CD4-positive, alpha-beta T cell treated with Interleukin-21 for 1 hour (primary cell): Measurements from ENCODE around the gene C11orf58.

Source experiments
- DNase-seq: peaks from one replicate; pipeline ENCODE4 v3.0.0-alpha.2; 2020

C11orf58 gene

DNA sequence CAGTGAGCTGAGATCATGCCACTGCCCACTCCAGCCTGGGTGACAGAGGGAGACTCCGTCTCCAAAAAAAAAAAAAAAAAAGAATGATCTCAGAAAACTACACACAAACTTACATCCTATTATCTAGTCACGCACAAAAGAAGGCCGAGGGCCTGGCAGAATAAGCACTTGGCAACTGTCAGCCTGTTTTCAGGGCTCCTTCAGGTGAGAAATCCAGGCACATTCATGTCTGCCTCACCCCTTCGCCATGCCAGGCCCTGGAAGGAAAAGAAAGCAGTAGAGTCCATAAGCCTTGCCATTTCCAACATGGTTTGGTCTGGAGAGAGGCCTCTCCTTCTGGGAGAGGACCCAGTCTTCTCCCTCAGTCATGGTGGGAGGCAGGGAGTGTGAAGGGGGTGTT lies 30.9 kb downstream of the C11orf58 start:
- DNase-seq, result no peak

DNA sequence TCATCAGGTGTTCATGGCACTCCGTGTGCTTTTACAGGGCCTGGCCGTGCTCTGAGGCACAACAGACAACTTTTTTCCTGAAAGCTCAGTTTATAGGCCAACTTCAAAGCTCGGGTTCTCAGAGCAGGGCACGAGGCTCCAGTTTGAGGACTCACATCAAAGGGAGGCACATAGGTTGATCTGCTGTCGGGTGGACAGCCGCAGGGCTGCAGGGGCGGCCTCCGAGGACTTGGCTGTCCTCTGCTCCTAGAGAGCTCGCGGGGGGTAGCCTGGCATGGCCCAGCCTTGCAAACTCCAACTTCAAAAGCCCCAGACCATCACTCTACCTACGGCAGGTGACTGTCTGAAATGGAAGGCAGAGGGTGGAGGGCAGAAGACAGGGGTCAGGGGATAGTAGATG lies 31.6 kb downstream of the C11orf58 start:
- DNase-seq, result no peak

DNA sequence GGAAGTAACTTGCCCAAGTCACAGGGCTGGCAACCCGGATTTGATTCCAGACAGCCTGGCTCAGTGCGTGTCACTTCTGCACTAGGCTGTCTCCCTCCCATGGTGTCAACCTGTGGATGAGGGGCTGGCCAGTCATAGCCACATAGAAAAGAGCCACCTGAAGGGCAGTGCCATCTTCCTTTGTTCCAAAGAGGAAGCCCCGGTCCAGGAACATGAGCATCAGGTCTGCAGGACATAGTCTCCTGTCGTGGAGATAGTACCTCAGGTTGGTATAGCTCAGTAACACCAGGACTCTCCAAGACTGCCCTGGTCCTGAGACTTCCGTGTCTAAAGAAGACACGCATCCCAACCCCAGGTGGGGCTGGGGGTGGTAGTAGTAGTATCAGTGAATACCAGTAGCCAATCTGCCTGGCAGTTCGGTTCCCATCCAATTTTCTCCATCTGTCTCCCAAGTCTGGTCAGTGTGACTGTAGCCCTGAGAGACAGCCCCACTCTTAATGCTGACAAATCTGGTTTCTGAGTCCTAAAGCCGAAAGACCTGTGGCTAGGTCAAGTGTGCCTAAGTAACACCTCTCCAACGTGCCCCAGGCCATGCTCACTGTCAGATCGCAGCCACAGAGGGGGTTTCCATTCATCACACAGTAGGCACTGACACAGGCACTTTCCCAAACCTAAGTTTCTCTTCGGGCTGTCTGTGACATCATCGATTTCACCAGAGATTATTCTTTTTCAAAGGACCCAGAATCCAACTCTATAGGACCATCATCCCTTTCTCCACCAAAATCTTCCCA lies 33.1 kb downstream of the C11orf58 start:
- DNase-seq, result no peak

DNA sequence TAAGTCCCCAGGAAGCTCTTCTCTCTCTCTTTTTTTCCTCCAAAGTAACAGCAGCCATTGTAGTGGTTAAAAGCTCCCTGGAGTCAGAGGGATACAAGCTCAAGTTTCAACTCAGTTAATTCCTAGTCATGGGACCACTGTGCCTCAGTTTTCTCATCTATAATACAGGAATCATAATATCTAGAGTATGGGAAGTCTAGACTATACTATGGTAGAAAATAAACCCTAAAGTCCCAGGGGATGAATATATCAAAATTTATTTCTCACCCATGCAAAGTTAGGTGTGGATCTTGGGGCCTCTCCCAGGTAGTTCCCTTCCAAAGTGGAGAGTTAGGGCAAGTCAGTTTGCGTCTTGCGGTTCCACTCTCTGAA lies 33.7 kb downstream of the C11orf58 start:
- no peak for DNase-seq

DNA sequence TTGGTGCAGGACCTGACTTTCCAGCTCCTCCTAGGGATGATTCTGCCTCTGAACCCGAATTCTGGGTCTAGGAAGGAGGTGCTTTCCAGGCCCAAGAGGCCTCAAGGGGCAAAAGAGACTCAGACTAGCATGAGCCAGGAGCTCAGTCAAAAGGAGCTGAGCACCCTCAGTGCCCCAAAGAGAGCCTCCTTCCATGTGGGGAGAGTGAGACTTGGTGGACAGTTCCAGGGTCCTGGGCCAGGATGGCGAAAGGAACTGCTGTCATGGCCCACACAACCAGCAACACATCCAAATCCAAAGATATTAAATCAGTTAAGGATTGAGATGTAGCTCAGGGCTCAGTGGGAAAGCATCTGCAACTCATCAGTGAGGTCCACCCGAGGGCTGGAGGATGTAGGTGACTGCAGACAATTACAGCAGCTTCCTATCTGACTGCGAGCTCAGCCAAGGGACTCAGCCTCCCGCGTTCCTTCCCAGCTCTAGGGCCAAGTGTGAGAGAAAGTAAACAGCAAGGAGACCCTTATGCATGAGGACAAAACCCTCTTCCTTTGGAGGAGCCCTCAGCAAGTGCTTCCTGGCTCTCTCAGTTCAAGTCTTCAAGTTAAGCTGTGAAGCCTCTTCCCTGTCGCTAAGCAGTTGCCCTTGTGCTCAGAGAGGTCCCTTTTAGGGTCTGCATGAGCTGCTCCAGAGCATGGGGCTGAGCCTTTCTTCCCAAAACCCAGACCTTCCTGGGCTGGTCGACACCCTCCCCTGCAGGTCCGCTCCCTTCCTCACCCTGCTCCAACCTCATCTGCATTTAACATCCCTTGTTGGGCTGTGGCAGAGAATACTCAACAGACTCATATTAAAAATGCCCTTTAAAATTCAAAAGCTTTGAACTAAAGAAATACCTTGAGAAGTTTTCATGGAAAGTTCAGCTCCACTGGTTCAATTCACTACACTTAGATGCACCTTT lies 35.8 kb downstream of the C11orf58 start:
- DNase-seq, result no peak

DNA sequence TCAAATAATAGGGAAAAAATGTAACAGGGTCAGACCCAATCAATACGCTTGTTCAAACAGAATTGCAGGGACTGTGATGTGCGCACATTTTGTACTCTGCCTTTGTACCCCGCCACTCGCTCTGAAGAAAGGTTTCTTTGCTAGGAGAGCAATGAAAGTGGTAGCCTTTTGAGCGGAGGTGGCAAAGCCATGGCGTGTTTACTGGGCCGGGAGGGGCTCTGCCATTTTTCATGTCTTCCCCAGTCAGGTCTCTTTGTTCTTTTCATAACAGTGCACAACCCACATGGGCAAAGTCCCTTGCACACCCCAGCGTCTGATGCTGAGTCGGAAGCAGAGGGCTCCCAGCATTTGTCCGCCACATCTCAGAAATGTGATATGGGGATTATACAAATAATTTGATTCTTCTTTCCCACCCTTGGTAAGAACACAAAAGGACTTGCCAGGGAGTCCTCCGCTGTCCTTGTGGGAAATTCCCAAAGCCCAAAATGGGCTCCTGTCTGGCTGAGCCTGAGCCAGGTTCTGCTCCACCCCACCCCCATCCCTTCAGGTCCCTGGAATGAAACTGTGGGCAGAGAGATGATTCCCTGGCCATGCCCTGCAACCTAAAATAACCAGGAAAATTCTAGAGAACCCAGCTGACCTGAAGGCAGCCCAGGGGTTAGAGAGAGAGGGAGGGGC lies 36.6 kb downstream of the C11orf58 start:
- no peak for DNase-seq

DNA sequence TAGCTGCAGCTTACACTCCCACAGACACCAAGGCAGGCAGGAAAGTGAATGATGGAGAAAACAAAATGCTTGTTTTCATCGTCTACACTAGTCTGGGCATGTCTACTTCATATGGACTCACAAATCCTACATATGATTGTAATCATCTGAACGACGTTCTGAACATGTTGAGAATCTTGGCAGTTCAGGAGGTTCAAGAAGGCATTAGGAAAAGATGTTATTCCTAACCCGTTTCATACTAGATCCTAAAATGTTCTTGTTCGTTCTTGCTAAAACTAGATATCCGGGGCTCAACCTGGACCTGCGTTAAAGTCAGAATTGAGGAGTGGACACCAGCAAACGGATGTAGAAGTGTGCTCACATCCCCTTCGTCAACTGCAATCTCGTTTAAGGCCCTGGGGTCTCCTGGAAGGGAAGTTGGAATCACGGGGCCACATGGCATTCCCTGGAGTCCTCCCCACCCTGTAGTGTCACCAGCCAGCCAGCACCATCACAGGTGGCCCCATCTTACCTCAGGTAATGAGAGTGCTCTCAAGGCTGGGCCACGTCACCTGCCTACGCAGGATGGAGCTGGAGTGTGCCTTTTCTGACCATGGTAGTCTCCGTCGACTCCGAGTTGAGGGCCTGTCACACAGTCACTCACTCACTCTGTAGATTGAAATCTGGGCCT lies 37.3 kb downstream of the C11orf58 start:
- DNase-seq, result no peak

DNA sequence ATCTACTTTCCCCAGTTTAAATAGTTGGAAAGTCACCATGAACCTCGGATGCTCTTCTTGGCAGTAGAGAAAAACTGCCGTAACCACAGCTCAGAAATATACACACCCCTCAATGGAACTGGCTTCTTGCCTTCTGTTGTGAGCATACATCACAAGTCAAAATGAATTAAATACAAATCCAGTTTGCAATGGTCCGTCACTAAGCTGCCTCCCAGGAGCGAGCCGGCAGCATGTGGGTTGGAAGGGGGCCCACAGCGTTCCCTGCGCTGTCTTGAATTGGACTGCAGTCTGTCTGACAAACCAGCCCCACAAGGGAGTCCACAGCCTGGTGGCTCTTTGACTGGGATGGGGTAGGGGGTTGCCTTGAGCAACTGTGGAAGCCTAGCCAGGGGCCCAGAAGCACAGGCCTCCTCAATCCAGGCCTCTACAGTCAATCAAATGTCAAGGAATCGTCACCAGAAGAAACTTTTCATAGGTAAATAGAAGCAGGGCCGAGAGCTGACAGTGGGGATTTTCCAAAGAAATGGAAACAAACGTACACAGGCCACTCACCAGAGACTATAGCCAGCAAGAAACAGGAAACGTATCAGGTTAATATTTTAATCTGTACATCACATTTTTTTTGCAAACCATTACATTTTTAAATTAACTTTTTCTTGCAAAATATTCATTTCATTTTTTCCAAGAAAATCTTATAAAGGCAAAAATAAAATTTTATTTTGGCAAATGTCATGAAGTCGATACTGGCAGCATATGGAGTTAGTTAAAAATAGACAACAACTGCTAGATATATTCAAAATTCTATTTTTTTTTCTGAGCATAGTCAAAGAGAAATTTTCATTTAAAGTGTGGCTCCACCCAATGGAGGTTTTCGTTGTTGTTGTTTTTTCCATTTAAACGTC lies 38.5 kb downstream of the C11orf58 start:
- no peak for DNase-seq

DNA sequence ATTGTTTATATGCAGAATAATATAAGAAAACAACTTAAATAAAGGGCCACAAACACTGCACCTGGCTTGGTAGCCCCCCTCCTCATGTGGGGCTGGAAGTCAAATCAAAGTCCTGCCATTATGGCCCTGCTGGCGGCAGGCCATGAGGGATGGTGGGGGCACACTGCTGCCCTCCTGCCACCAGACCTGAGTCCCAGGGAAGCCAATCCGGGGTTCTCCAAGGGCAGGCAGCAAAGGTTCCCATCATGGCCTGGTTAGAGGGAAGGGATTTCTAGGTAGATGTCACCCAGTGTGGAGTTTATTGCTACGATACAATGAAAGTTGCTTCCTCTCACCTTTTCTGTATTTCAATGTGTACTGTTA lies 39.1 kb downstream of the C11orf58 start:
- no peak for DNase-seq

DNA sequence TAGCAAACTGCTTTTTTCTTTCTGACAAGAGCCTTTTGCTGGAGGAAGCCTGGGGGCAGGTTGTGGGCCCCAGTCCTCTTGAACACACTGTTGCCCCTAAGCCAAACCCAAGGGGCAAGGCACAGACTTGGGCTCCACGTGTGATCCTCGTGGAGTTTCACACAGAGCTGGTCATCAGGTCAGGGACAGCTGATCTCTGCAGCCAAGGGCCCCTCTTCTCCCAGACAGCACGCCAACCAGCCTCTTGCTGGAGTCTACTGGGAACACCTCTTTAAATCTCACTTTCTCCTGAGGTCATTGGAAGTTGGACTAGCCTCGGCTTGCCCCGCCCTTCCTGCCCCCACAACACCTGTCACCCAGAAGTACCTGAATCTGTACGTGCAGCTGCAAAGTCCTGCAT lies 39.8 kb downstream of the C11orf58 start:
- DNase-seq, result no peak

DNA sequence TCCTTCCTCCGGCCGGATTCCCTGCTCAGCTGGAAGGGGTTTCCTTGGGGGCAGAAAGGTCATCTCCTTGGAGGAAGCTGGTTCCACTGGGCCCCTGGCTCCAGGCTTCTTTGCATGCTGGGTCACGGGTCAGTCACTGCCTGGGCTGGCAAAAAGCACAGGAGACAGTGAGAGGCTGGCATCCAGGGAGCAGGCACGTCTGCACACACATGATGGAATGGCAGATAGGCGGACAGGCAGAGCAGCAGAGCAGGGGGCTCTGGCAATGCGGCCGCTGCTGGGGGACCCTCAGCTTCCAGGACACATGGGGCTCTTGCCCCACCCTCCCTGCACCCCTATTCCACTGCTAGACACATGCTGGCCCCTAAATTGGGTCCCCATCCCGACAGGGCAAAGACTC lies 40.4 kb downstream of the C11orf58 start:
- no peak for DNase-seq

DNA sequence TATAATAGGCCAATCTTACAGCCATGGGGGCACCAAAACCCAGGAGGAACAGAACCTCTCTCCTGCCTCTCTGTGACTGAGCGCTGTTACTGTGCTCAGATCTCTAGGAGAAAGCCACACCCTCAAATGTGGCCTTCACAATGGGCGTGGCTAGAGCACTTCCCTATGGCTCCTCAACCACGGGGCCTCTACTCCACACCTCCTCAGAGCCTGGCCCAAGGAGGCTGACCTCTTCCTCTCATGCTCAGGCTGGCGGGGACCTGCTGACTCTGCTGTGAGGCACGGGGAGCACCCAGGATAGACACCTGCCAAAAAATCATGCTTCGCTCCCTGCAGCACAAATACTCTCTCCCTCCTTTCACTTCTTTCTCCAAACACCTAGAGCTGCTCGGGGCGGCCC lies 41.0 kb downstream of the C11orf58 start:
- no peak for DNase-seq

DNA sequence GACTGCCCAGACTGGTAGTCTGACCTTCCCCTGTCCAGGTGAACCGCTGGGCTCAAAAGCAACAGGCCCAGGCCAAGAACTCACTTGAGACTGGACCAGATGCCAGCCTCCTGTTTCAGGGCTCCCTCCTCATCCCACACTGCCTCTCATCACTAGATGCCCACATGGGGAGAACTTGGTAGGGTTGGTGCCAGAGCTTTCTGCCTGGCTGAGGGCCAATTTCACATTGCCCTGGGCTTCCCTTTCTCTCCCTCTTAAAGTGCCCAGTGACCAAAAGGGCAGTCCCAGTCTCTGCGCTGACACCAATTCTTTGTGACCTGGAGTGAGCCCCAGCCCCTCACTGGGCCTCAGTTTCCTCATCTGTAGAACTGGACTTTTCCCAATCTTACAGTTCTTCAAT lies 41.7 kb downstream of the C11orf58 start:
- DNase-seq, result no peak

DNA sequence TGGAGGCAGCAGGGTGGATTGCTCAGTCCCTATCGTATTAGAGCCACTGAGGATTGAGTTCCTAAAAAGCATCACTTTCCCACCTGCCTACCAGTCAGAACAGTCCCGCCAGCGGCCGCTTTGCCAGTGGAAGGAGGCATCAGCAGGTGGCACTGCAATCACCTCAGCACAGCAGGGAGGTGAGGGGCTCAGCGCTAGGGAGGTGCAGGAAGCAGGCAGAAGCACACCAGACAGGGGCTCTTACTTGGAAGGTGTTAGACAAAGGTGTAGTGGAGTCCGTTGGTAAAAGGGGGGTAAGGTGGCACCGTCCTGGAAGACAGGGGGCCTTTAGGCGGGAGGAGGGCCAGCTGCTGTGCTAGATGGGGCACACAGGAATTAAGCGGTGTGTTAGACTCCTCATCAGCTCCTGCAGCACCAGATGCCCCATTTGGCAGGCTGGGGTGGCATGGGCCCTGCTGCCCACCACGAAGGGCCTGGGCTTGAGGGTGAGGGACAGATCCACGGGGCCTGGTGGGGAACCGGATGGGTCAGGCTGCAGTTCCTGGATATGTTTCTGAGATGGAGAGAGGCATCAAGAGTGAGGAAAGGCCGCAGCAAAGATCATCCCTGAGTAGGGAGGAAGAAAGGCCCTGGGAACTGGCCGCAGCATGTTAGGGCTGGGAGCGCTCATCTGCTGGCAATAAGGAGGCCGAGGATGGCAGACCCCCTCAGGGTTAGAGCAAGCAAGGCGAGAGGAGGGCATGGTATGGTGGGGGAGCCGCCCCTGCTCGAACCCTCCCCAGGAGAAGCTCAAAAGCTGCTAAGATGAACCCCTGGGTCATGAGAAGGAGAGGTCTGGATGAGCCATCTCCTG lies 42.5 kb downstream of the C11orf58 start:
- DNase-seq, result no peak

DNA sequence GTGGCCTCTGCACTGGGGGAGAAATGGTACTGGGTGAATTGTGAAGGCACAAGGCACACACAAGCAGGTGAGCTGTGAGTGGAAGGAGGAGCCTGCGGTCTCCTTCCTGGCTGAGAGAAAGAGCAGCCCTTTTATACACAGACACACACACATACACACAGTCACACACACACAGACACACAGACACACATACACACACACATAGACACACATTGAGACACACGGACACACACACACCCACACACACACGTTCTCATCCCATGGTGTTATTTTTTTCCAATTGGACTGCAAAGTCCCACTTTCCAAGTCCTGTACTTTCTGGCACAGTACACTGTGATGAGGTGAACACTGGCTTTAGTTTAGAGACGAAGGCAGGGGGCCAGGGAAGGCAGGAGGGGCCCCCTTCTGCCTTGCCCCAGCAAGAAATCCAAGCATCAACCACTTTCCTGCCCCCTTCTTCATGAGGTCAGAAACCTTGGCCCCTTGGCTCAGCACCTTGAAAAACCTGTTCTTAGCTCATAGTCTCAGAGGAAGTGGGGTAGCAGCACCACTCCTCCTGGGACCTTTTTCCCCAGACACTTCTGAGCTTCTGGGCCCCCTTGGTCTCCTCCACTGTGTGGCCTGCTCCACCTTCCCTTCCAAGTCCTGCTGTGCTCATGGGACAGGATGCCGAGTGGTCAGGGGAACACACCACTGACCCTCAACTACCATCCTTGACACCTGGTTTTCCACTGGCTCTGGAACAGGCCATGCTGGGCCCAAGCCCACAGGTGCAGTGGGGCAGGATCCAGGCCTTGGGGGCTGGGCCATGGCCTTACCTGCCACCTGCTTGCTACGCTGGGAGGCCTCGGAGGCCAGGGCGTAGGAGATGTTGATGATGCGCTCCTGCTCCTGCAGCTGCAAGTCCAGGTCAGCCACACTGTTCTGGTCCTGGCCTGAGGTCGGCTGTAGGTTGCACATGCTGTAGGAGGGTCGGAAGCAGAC lies 43.8 kb downstream of the C11orf58 start:
- DNase-seq, result no peak

DNA sequence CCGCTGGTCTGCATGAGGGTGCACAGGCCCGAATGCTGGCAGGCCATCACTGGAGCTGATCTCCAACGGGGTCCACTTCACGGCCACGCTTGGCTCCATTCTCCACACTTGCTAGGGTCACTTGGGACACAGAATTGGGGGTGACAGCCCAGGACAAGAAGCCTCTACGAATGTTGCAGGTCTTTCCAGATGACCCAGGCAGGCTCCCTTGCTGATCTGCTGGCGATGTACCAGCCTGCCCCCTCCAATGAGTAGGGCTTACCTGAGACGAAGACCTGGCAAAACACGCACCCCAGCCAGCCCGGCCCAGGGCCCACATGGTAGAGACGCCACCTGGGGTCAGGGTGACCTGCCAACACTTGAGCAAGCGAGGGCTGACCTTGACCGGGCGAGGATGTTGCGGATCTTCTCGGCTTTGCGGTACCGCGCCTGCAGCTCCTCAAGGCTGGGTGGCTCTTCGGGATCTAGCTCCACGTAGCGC lies 44.9 kb downstream of the C11orf58 start:
- no peak for DNase-seq

DNA sequence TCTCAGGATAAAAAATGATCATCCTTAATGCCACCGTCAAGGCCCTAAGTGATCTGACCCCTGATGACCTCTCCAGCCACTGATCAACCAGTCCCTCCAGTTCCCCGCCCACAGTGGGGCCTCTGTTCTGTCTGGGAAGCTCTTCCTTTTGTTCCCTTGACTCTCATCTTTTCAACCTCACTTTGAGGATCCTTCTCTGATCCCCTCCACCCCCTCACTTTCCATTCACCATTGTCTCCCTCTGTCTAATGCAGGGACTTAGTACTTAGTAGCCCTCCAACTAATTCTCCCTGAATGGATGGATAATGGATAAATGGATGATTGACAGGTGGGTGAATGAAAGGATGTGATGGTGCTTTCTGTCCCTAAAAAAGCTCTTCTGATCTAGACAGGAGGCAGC lies 45.6 kb downstream of the C11orf58 start:
- DNase-seq, result no peak

DNA sequence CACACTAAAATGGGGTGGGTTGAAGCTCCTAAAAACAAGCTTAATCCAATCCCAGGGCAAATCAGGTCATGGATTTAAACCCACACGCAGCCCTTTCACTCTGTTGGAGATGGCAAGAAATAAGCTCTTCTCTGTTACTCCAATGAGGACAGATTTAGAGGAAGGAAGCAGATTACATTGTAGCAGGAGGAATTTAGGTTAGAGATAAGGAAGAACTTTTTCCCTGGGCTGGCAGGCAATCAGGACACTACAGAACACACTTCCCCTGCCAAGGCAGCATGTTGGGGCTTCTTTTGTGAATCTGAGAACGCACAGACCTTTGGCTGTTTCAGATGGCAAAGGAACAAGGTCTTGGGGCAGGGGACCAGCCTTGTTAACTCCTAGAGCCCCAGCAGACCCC lies 46.2 kb downstream of the C11orf58 start:
- DNase-seq, result no peak

DNA sequence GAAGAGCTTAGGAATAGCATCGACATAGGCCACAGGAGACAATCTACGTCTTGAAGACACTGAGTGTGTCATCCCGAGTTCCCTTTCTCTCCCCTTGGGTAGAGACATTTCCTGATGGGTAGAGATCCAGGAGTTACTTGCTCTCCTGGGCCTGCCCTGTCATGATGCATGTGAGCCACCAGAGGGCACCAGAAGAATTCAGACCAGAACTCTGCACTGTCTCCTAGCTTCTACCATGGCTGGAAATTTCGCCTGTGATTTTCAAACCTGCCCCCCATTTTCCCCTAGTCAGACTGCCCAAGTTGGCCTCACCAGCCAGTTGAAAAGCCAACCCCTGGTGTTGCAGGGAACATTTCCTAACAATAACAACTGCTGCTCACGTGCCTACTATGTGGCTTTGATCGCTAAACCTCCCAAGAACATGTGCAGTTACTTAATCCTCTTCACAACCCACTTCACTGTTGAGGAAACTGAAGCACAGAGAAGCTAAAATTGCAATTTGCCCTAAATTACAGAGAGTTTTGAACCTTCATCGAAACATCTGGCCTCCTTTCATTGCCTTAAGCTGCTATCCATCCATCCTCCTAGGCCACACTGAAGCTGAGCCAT lies 47.2 kb downstream of the C11orf58 start:
- DNase-seq, result peak; percentile 56
